Endothelial cell of umbilical vein (primary cell): Measurements from ENCODE around the gene OLFM2. TPM values are rescaled to one million over a fixed set of nuclear protein-coding genes. Genes with fewer than 3 reads are reported as not detected.

Experiments
- BruUV-seq: library from RNA; stranded (reverse); fragments of 400-500 nt; replicated peaks from 2 replicates; lab custom pipeline; 2021; lab: Mats Ljungman, UMichigan
- CTCF ChIA-PET: fragments of 300-600, 350-600 bp; sonication (Branson Sonifier 250); formaldehyde crosslinking; loops from one replicate; lab custom pipeline; 2021; ENCODE audit warnings: antibody characterized with exemption, inconsistent platforms; lab: Charles Lee
- POLR2A ChIA-PET: fragments of 300-600, 350-600 bp; sonication (Branson Sonifier 250); formaldehyde crosslinking; loops from one replicate; lab custom pipeline; 2021; ENCODE audit warnings: antibody characterized with exemption, inconsistent platforms; lab: Charles Lee
- DNase-seq: peaks from one replicate; pipeline ENCODE4 v3.0.0-alpha.2; 2011; ENCODE audit warnings: low read depth, low spot score
- FAIRE-seq: peaks from 2 replicates; lab custom pipeline; 2011; peaks lifted over from hg19 to GRCh38; lab: Jason Lieb, UNC
- H2AFZ ChIP-seq: 2 replicates; pipeline ENCODE4 v1.6.0; 2012; ENCODE audit warnings: low read depth, low read length, control low read depth, inconsistent platforms
- H3K27ac ChIP-seq: 2 replicates; pipeline ENCODE4 v1.5.1; 2011; ENCODE audit warnings: low read depth, mild to moderate bottlenecking, control low read depth, low read length, moderate library complexity; ENCODE audit not compliant: insufficient read depth
- H3K27me3 ChIP-seq, 2 experiments: 2 replicates each; pipeline versions ENCODE4 v1.6.0 to v1.6.1; 2011; ENCODE audit warnings: low read length in 2 of 2, mixed read lengths in 1 of 2; ENCODE audit not compliant: control insufficient read depth in 2 of 2, insufficient read depth in 2 of 2
- H3K36me3 ChIP-seq, 2 experiments: 2 replicates in 1 of 2; 3 replicates in 1 of 2; pipeline ENCODE4 v1.5.1; 2011; ENCODE audit warnings: low read length in 2 of 2, mild to moderate bottlenecking in 1 of 2, moderate library complexity in 1 of 2; ENCODE audit not compliant: control insufficient read depth in 2 of 2, insufficient read depth in 2 of 2; ENCODE audit errors: extremely low read depth in 1 of 2
- H3K4me1 ChIP-seq: 3 replicates; pipeline ENCODE4 v1.5.1; 2011; ENCODE audit warnings: mild to moderate bottlenecking, low read length; ENCODE audit not compliant: control insufficient read depth, insufficient read depth; ENCODE audit errors: extremely low read depth
- H3K4me2 ChIP-seq: 2 replicates; pipeline ENCODE4 v1.6.1; 2011; ENCODE audit warnings: low read length, control low read depth, mixed read lengths; ENCODE audit not compliant: insufficient read depth
- H3K4me3 ChIP-seq, 3 experiments: fragments of 200-600 bp in 1 of 3; sonication (generic), shearing (Covaris generic) in 1 of 3; replicated peaks in 1 of 3; 2 replicates each; pipeline ENCODE4 v1.5.1; 2011 to 2016; ENCODE audit warnings: control low read depth in 3 of 3, low read length in 3 of 3, mild to moderate bottlenecking in 2 of 3, inconsistent platforms in 1 of 3, low read depth in 1 of 3, moderate library complexity in 1 of 3; ENCODE audit not compliant: insufficient read depth in 1 of 3
- H3K79me2 ChIP-seq: 2 replicates; pipeline ENCODE4 v1.6.0; 2012; ENCODE audit warnings: low read length, inconsistent platforms; ENCODE audit not compliant: control insufficient read depth, insufficient read depth
- H3K9ac ChIP-seq: replicated peaks from 2 replicates; pipeline ENCODE3; 2011; ENCODE audit warnings: low read length, control low read depth; ENCODE audit not compliant: insufficient read depth; ENCODE audit errors: extremely low read depth
- H3K9me1 ChIP-seq: replicated peaks from 3 replicates; pipeline ENCODE4 v1.6.0; 2011; ENCODE audit warnings: mild to moderate bottlenecking, low read length; ENCODE audit not compliant: control insufficient read depth, insufficient read depth; ENCODE audit errors: extremely low read depth
- H3K9me3 ChIP-seq: replicated peaks from 2 replicates; pipeline ENCODE4 v1.5.1; 2012; ENCODE audit warnings: low read length, inconsistent platforms; ENCODE audit not compliant: control insufficient read depth, insufficient read depth
- H4K20me1 ChIP-seq: replicated peaks from 2 replicates; pipeline ENCODE3; 2011; ENCODE audit warnings: mild to moderate bottlenecking, low read length; ENCODE audit not compliant: control insufficient read depth, insufficient read depth; ENCODE audit errors: extremely low read depth
- CTCF ChIP-seq, 2 donors: IDR thresholded peaks; 1 replicate in 1 of 2; 2 replicates in 1 of 2; pipeline ENCODE4 v1.5.1; 2011; ENCODE audit warnings: low read length in 2 of 2, mild to moderate bottlenecking in 2 of 2, moderate library complexity in 2 of 2, control low read depth in 1 of 2, inconsistent platforms in 1 of 2, low read depth in 1 of 2; ENCODE audit not compliant: insufficient read depth in 1 of 2; ENCODE audit errors: extremely low read depth in 1 of 2
- EZH2 ChIP-seq: IDR thresholded peaks from 2 replicates; pipeline ENCODE4 v1.6.1; 2012; ENCODE audit warnings: borderline replicate concordance, low read depth, mild to moderate bottlenecking, moderate library complexity, low read length, inconsistent platforms; ENCODE audit not compliant: severe bottlenecking
- FOS ChIP-seq: IDR thresholded peaks from 2 replicates; pipeline ENCODE4 v1.6.1; 2011; ENCODE audit warnings: mild to moderate bottlenecking, low read length, moderate library complexity, borderline replicate concordance; ENCODE audit not compliant: insufficient read depth
- GATA2 ChIP-seq: IDR thresholded peaks from 2 replicates; pipeline ENCODE4 v1.7.0; 2011; ENCODE audit warnings: low read depth, mild to moderate bottlenecking, moderate library complexity, mixed read lengths, low read length; ENCODE audit not compliant: insufficient read length, insufficient read depth
- JUN ChIP-seq: IDR thresholded peaks from 2 replicates; pipeline ENCODE4 v1.6.1; 2011; ENCODE audit warnings: borderline replicate concordance, low read depth; ENCODE audit not compliant: insufficient read length, insufficient read depth
- MAX ChIP-seq: IDR thresholded peaks from 2 replicates; pipeline ENCODE4 v1.6.1; 2011; ENCODE audit not compliant: insufficient read depth, insufficient read length
- MYC ChIP-seq: IDR thresholded peaks from one replicate; pipeline ENCODE4 v1.6.1; 2011; ENCODE audit warnings: mild to moderate bottlenecking, low read depth, low read length
- POLR2A ChIP-seq: IDR thresholded peaks from 2 replicates; pipeline ENCODE4 v1.6.1; 2012; ENCODE audit warnings: low read depth, mild to moderate bottlenecking, control low read depth, low read length
- POLR2AphosphoS5 ChIP-seq: IDR thresholded peaks from 2 replicates; pipeline ENCODE4 v1.6.1; 2012; ENCODE audit warnings: low read depth, mild to moderate bottlenecking, control low read depth, low read length, moderate library complexity; ENCODE audit not compliant: insufficient read depth
- dilution Hi-C: fragments of 300-500 bp; cut with MboI; formaldehyde crosslinking; loops from one replicate; pipeline ENCODE4 v1.15.0; 2019; ENCODE audit warnings: low sequenced_read_pairs; ENCODE audit not compliant: extremely low pct_ligation_motif_present
- intact Hi-C: fragments of 100-400 bp; cut with micrococcal nuclease; formaldehyde crosslinking; loops from one replicate; pipeline ENCODE4 v1.10.0; 2022
- polyA plus RNA-seq, 4 experiments: library from polyadenylated mRNA; depleted of rRNA in 3 of 4; stranded (reverse) in 3 of 4; unstranded in 1 of 4; fragments of >200 nt; gene quantifications; 2 replicates each; pipeline versions ENCODE4 v1.2.1 to v1.2.3, GENCODE V29; 2011 to 2012; ENCODE audit warnings: missing spikeins in 1 of 4
- total RNA-seq: library from RNA; stranded (reverse); gene quantifications from 2 replicates; pipeline ENCODE4 v1.2.3, GENCODE V29; 2021

Gene OLFM2
- total and polyA plus RNA-seq, 2 donors (not counting 3 experiments of a cell fraction or from before 2014, with no cell fraction given) = 0.91 to 1.9 TPM

GRCh38 chr19:9911524-9912185, 24.7 kb downstream of the OLFM2 start:
- Histone ChIP-seq H4K20me1 (no peaks in the 10 kb centered on the region), H3K9me1 (no peaks in the 10 kb centered on the region), H3K36me3 (no peaks in the 10 kb centered on the region), H3K4me1 (peaks cover 7% of the 10 kb centered on the region), H2AFZ (no peak overlapping the region), H3K4me2 (no peak overlapping the region), H3K9me3 (no peaks in the 10 kb centered on the region), H3K9ac (no peak overlapping the region), H3K27me3 (peaks cover 18 to 25% of the 10 kb centered on the region in 2 experiments), H3K4me3 (no peak overlapping the region), H3K79me2 (no peaks in the 10 kb centered on the region), H3K27ac (no peak overlapping the region)
- no peak for FAIRE-seq
- dilution Hi-C loops (no loop called here), intact Hi-C loops (loop anchor here (5.0 kb wide), 1 partner anchor 324 kb away; no protein-coding TSS in a partner anchor)
- no peak for DNase-seq
- no peak for TF ChIP-seq POLR2AphosphoS5
- no peak for TF ChIP-seq POLR2A
- no peak for TF ChIP-seq MAX
- no peak for TF ChIP-seq GATA2
- TF ChIP-seq CTCF (IDR thresholded peaks at IDR 0.05; ENCODE audit: extremely low read depth in 1 of 2, insufficient read depth in 1 of 2, low read depth in 1 of 2, low read length in 2 of 2) = no peak
- no peak for TF ChIP-seq JUN
- no peak for TF ChIP-seq FOS
- no peak for TF ChIP-seq EZH2
- TF ChIP-seq MYC = no peak
- ChIA-PET POLR2A (no interaction called here), CTCF (no interaction called here)
- BruUV-seq = no TSS peak
